ENCODE data around the gene RNASE13. TPM values are rescaled to one million over a fixed set of nuclear protein-coding genes. Genes with fewer than 3 reads are reported as not detected.

RNASE13 gene
- total RNA-seq, 1 experiment from 2014 or later, result not detected

DNA sequence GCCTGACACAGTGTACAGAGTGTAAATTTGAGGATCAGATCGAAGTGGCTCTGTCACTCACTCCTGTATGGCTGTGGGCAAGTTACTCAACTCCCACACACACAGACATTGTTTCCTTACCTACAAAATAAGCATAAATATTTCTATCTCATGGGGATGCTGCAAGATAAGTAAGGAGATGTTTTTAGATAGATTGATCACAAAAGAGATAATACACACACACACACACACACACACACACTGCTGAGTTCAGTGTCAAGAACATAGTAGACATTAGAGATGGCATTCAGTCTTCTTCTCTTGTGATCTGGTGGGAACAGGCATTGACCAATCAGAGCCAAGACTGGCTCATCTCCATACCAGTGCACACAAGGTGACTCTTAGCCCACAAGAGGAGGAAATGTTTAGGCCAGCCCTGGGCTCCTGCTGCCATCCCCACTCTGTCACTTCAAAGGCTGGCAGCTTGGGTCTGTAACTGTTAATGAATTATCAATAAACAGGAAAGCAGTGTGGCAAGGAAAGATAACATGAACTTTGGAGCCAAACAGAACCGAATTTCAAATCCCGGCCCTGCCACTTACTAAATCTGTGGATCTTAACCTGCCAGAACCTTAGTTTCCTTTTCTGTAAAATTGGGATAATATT is 19.6 kb upstream of the RNASE13 start:
- ChIA-PET CTCF (interaction anchor here (0.5 to 1.3 kb wide), 4 partner anchors 14 to 44 kb away, joined by 3 to 5 read pairs (median 4); partner anchors contain the start of gene ZNF219), POLR2A (no interaction called here)
- ATAC-seq, result peak; percentile 82
- H3K4me3 Mint-ChIP-seq, result no peak overlapping the region
- no peak for DNase-seq (ENCODE audit: low spot score)
- H3K36me3 Mint-ChIP-seq, result no peaks in the 10 kb centered on the region
- H3K27ac Mint-ChIP-seq, result no peak overlapping the region
- H3K27me3 Mint-ChIP-seq (ENCODE audit: low read depth), result no peaks in the 10 kb centered on the region; the same call in 1 of the 2 replicates
- peaks cover 7% of the 10 kb centered on the region for H3K4me1 Mint-ChIP-seq
- TF ChIP-seq SOX15 (CRISPR knock-in tag; IDR thresholded peaks at IDR 0.05) (no peak), GABPB1 (CRISPR knock-in tag; IDR thresholded peaks at IDR 0.05) (peak; percentile 45; the same call in 1 of the 2 replicates)
- H3K9me3 Mint-ChIP-seq, result no peaks in the 10 kb centered on the region

DNA sequence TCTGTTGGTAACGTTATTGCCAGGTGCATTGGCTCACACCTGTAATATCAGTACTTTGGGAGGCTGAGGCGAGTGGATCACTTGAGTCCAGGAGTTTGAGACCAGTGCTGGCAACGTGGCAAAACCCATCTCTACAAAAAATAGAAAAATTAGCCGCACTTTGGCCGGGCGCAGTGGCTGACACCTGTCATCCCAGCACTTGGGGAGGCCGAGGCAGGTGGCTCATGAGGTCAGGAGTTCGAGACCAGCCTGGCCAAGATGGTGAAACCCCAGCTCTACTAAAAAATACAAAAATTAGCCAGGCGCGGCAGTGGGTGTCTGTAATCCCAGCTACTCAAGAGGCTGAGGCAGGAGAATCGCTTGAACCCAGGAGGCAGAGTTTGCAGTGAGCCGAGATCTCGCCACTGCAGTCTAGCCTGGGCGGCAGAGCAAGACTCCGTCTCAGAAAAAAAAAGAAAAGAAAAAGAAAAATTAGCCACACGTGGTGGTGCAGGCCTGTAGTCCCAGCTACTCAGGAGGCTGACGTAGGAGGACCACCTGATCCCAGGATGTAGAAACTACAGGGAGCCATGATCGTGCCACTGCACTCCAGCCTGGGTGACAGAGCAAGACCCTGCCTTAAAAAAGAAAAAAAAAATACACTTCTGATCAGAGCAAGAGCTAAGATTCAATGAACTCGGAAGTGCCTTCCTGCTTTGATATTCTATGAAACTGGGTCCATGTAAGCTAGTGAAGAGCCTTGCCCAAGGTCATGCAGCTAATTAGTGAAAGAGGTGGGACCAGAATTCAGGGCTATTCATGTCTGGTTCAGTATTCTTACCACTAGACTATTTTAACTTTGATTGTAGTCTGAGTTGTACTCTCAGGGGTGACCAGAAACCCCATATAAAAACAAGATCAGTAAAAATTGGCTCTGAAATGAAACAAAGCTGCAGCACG is 18.8 kb upstream of the RNASE13 start:
- TF ChIP-seq NFATC4 (CRISPR knock-in tag; IDR thresholded peaks at IDR 0.05) (no peak), TCF7 (CRISPR knock-in tag; IDR thresholded peaks at IDR 0.05; ENCODE audit: low read depth) (no peak), MAX (CRISPR knock-in tag; IDR thresholded peaks at IDR 0.05) (no peak), ZNF219 (CRISPR knock-in tag; IDR thresholded peaks at IDR 0.05; ENCODE audit: borderline replicate concordance) (no peak), ZNF263 (CRISPR knock-in tag; IDR thresholded peaks at IDR 0.05; ENCODE audit: low read depth) (no peak), GRHL2 (CRISPR knock-in tag; IDR thresholded peaks at IDR 0.05; ENCODE audit: insufficient replicate concordance, severe bottlenecking) (no peak)
- TF ChIP-seq, protein P1, sequence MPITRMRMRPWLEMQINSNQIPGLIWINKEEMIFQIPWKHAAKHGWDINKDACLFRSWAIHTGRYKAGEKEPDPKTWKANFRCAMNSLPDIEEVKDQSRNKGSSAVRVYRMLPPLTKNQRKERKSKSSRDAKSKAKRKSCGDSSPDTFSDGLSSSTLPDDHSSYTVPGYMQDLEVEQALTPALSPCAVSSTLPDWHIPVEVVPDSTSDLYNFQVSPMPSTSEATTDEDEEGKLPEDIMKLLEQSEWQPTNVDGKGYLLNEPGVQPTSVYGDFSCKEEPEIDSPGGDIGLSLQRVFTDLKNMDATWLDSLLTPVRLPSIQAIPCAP (CRISPR knock-in tag; IDR thresholded peaks at IDR 0.05), result no peak
- POLR2A ChIA-PET, result no interaction called here
- Mint-ChIP-seq H3K27me3 (ENCODE audit: low read depth) (no peaks in the 10 kb centered on the region; the same call in 1 of the 2 replicates), H3K4me3 (no peak overlapping the region), H3K27ac (no peak overlapping the region), H3K4me1 (peaks cover 7% of the 10 kb centered on the region), H3K9me3 (no peaks in the 10 kb centered on the region), H3K36me3 (no peaks in the 10 kb centered on the region)
- DNase-seq (ENCODE audit: low spot score) (no peak), ATAC-seq (no peak)
- CTCF ChIA-PET, result interaction anchor here (0.5 to 1.3 kb wide), 4 partner anchors 14 to 45 kb away, joined by 3 to 5 read pairs (median 4); partner anchors contain the start of gene ZNF219

DNA sequence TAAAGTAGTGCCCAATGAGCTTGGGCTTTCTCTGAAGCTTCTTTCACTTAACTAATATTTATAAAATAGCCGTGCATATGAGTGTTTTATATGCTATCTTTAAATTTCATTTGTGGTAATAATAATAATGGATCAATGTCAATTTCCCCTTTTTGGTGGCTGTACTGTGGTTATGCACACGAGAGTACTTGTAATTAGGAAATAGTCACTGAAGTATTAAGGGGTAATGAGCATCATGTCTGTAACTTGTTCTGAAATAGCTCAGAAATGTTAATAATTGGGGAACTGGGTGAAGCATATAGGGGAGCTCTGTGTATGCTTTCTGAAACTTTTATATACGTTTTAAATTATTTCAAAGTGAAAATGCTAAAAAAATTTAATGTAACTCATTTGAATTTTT is 16.0 kb upstream of the RNASE13 start:
- TF ChIP-seq ZNF219 (CRISPR knock-in tag; IDR thresholded peaks at IDR 0.05; ENCODE audit: borderline replicate concordance) (no peak), AR (CRISPR knock-in tag; IDR thresholded peaks at IDR 0.05) (no peak), KAT7 (CRISPR knock-in tag; IDR thresholded peaks at IDR 0.05; ENCODE audit: borderline replicate concordance) (no peak), ZNF512 (CRISPR knock-in tag; IDR thresholded peaks at IDR 0.05; ENCODE audit: borderline replicate concordance) (no peak), SMAD3 (CRISPR knock-in tag; IDR thresholded peaks at IDR 0.05; ENCODE audit: borderline replicate concordance) (no peak), ESRRA (CRISPR knock-in tag; IDR thresholded peaks at IDR 0.05; ENCODE audit: borderline replicate concordance) (no peak), NFYB (CRISPR knock-in tag; conservative IDR thresholded peaks at IDR 0.05; ENCODE audit: low read depth) (no peak)
- TF ChIP-seq, protein P2, sequence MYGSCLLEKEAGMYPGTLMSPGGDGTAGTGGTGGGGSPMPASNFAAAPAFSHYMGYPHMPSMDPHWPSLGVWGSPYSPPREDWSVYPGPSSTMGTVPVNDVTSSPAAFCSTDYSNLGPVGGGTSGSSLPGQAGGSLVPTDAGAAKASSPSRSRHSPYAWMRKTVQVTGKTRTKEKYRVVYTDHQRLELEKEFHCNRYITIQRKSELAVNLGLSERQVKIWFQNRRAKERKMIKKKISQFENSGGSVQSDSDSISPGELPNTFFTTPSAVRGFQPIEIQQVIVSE (CRISPR knock-in tag; IDR thresholded peaks at IDR 0.05; ENCODE audit: borderline replicate concordance), result no peak
- TF ChIP-seq, protein P3, sequence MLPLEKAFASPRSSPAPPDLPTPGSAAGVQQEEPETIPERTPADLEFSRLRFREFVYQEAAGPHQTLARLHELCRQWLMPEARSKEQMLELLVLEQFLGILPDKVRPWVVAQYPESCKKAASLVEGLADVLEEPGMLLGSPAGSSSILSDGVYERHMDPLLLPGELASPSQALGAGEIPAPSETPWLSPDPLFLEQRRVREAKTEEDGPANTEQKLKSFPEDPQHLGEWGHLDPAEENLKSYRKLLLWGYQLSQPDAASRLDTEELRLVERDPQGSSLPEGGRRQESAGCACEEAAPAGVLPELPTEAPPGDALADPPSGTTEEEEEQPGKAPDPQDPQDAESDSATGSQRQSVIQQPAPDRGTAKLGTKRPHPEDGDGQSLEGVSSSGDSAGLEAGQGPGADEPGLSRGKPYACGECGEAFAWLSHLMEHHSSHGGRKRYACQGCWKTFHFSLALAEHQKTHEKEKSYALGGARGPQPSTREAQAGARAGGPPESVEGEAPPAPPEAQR (CRISPR knock-in tag; IDR thresholded peaks at IDR 0.05), result no peak
- TF ChIP-seq, protein P4, sequence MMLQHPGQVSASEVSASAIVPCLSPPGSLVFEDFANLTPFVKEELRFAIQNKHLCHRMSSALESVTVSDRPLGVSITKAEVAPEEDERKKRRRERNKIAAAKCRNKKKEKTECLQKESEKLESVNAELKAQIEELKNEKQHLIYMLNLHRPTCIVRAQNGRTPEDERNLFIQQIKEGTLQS (CRISPR knock-in tag; conservative IDR thresholded peaks at IDR 0.05), result no peak
- TF ChIP-seq, protein P5, sequence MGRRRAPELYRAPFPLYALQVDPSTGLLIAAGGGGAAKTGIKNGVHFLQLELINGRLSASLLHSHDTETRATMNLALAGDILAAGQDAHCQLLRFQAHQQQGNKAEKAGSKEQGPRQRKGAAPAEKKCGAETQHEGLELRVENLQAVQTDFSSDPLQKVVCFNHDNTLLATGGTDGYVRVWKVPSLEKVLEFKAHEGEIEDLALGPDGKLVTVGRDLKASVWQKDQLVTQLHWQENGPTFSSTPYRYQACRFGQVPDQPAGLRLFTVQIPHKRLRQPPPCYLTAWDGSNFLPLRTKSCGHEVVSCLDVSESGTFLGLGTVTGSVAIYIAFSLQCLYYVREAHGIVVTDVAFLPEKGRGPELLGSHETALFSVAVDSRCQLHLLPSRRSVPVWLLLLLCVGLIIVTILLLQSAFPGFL (CRISPR knock-in tag; IDR thresholded peaks at IDR 0.05; ENCODE audit: borderline replicate concordance), result no peak
- no peaks in the 10 kb centered on the region; the same call in 1 of the 2 replicates for H3K27me3 Mint-ChIP-seq (ENCODE audit: low read depth)
- no peaks in the 10 kb centered on the region for H3K9me3 Mint-ChIP-seq
- ChIA-PET CTCF (interaction anchor here (1.3 to 2.7 kb wide), 5 partner anchors 18 to 54 kb away, joined by 4 to 21 read pairs (median 5); no protein-coding TSS in a partner anchor), POLR2A (no interaction called here)
- peaks cover 4% of the 10 kb centered on the region for H3K4me1 Mint-ChIP-seq
- no peak for DNase-seq (ENCODE audit: low spot score)
- no peak overlapping the region for H3K27ac Mint-ChIP-seq
- no peaks in the 10 kb centered on the region for H3K36me3 Mint-ChIP-seq
- no peak overlapping the region for H3K4me3 Mint-ChIP-seq
- no peak for ATAC-seq
